HG03521 (cell line): Measurements from ENCODE around the gene CCR6.

ENCODE experiments used
- ATAC-seq: cut with Tn5 transposase; IDR thresholded peaks from one replicate; pipeline ENCODE4 v1.9.1; 2021; ENCODE audit warnings: mild to moderate bottlenecking, moderate library complexity; ENCODE audit not compliant: unreplicated experiment

The CCR6 gene

GRCh38 chr6:167119670-167120582, 3.0 kb upstream of the CCR6 start:
- no peak for ATAC-seq

GRCh38 chr6:167120583-167120903, 2.4 kb upstream of the CCR6 start:
- ATAC-seq = no peak

GRCh38 chr6:167121335-167121841, 1.5 kb upstream of the CCR6 start:
- no peak for ATAC-seq

GRCh38 chr6:167122041-167122826, 662 bp upstream of the CCR6 start:
- no peak for ATAC-seq

GRCh38 chr6:167124753-167125152, 1.9 kb downstream of the CCR6 start:
- ATAC-seq = no peak

GRCh38 chr6:167125410-167125809, 2.5 kb downstream of the CCR6 start:
- no peak for ATAC-seq

GRCh38 chr6:167125855-167126349, 3.0 kb downstream of the CCR6 start:
- ATAC-seq = no peak

GRCh38 chr6:167127785-167128531, 5.1 kb downstream of the CCR6 start:
- no peak for ATAC-seq

- ATAC-seq = no peak
These were observed 6.3 kb downstream of the CCR6 start for GRCh38 chr6:167129159-167129558.

GRCh38 chr6:167129562-167129961, 6.7 kb downstream of the CCR6 start:
- ATAC-seq = no peak

- ATAC-seq = peak; percentile 50
These were observed 7.2 kb downstream of the CCR6 start for GRCh38 chr6:167130008-167130677.

GRCh38 chr6:167130712-167131684, 8.1 kb downstream of the CCR6 start:
- ATAC-seq = no peak

- no peak for ATAC-seq
These were observed 11.8 kb downstream of the CCR6 start for GRCh38 chr6:167134448-167135328.

- ATAC-seq = no peak
These were observed 13.5 kb downstream of the CCR6 start for GRCh38 chr6:167136376-167136775.

- ATAC-seq = no peak
These were observed 14.2 kb downstream of the CCR6 start for GRCh38 chr6:167137081-167137480.

- ATAC-seq = no peak
These were observed 15.0 kb downstream of the CCR6 start for GRCh38 chr6:167137881-167138280.

- ATAC-seq = no peak
These were observed 16.9 kb downstream of the CCR6 start for GRCh38 chr6:167139761-167140160.
